ENCODE results near the gene PARP6.
A peak's percentile ranks its signal among the peaks of the same experiment; 100 is the strongest.

Gene PARP6

GRCh38 chr15:72272213-72272996 lies at the start of gene PARP6:
Gene PARP6, minus strand, starts transcription at chr15:72272554. Its CDS starts 5,077 bp downstream, at chr15:72267477.
- Histone ChIP-seq H3K36me3 (ENCODE audit: control insufficient read depth, insufficient read depth, low read length) (peaks cover under 1% of the 10 kb centered on the region), H3K27me3 (replicated peaks; ENCODE audit: control insufficient read depth, insufficient read depth, low read length) (no peaks in the 10 kb centered on the region), H3K4me3 (replicated peaks; ENCODE audit: low read depth, low read length) (peak within 1 kb of the TSS; percentile 96)
- TF ChIP-seq CTCF (IDR thresholded peaks at IDR 0.05; ENCODE audit: insufficient read depth, low read length, poor library complexity, severe bottlenecking), result peak; percentile 71
- DNase-seq (ENCODE audit: extremely low read depth, insufficient read length), result peak; percentile 100

GRCh38 chr15:72319985-72320671 lies 47.8 kb upstream of the PARP6 start, which contains the start of gene CELF6:
Gene CELF6, minus strand, starts transcription at chr15:72320157. Its CDS starts 283 bp downstream, at chr15:72319874.
- DNase-seq (ENCODE audit: extremely low read depth, insufficient read length), result peak; percentile 85
- Histone ChIP-seq H3K27me3 (replicated peaks; ENCODE audit: control insufficient read depth, insufficient read depth, low read length) (no peaks in the 10 kb centered on the region), H3K36me3 (ENCODE audit: control insufficient read depth, insufficient read depth, low read length) (no peaks in the 10 kb centered on the region), H3K4me3 (replicated peaks; ENCODE audit: low read depth, low read length) (peak within 1 kb of the TSS; percentile 77)
- no peak for TF ChIP-seq CTCF (IDR thresholded peaks at IDR 0.05; ENCODE audit: insufficient read depth, low read length, poor library complexity, severe bottlenecking)

- Histone ChIP-seq H3K4me3 (replicated peaks; ENCODE audit: low read depth, low read length) (peak overlapping the region; percentile 77; the same call in 1 of the 2 replicates), H3K27me3 (replicated peaks; ENCODE audit: control insufficient read depth, insufficient read depth, low read length) (no peaks in the 10 kb centered on the region), H3K36me3 (ENCODE audit: control insufficient read depth, insufficient read depth, low read length) (no peaks in the 10 kb centered on the region)
- no peak for TF ChIP-seq CTCF (IDR thresholded peaks at IDR 0.05; ENCODE audit: insufficient read depth, low read length, poor library complexity, severe bottlenecking)
- DNase-seq (ENCODE audit: extremely low read depth, insufficient read length), result peak; percentile 50
Observed at GRCh38 chr15:72319360-72319984, 47.1 kb upstream of the PARP6 start.

GRCh38 chr15:72318408-72318942 lies 46.1 kb upstream of the PARP6 start:
- H3K27me3 ChIP-seq (replicated peaks; ENCODE audit: control insufficient read depth, insufficient read depth, low read length), result no peaks in the 10 kb centered on the region
- H3K36me3 ChIP-seq (ENCODE audit: control insufficient read depth, insufficient read depth, low read length), result no peaks in the 10 kb centered on the region
- no peak for DNase-seq (ENCODE audit: extremely low read depth, insufficient read length)
- H3K4me3 ChIP-seq (replicated peaks; ENCODE audit: low read depth, low read length), result no peak overlapping the region
- no peak for TF ChIP-seq CTCF (IDR thresholded peaks at IDR 0.05; ENCODE audit: insufficient read depth, low read length, poor library complexity, severe bottlenecking)

- H3K36me3 ChIP-seq (ENCODE audit: control insufficient read depth, insufficient read depth, low read length), result no peaks in the 10 kb centered on the region
- DNase-seq (ENCODE audit: extremely low read depth, insufficient read length), result no peak
- H3K27me3 ChIP-seq (replicated peaks; ENCODE audit: control insufficient read depth, insufficient read depth, low read length), result no peaks in the 10 kb centered on the region
- TF ChIP-seq CTCF (IDR thresholded peaks at IDR 0.05; ENCODE audit: insufficient read depth, low read length, poor library complexity, severe bottlenecking), result no peak
- H3K4me3 ChIP-seq (replicated peaks; ENCODE audit: low read depth, low read length), result no peak overlapping the region
Observed at GRCh38 chr15:72315706-72316370, 43.5 kb upstream of the PARP6 start.
